ENCODE results near the gene RALGAPA2.

Gene RALGAPA2

DNA sequence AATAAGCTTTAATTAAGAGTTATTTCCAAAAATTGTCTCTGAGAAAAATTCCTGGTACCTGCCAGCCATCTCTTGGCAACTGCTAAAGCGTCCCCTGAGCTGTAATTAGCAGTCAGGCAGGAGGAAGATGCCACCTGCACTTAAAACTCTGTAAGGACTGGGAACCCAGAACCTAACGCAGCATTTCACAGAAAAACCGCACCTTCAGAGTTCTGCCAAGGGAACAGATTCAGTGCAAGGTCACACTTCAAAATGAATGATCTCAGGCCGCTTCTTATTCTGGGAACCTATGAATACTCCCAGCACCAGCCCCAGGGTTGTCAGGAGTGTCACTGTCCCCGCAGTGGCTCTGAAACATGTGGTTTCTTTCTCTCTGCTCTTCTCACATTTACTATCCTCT lies 307.8 kb downstream of the RALGAPA2 start:
- DNase-seq (ENCODE audit: low read depth) = no peak

DNA sequence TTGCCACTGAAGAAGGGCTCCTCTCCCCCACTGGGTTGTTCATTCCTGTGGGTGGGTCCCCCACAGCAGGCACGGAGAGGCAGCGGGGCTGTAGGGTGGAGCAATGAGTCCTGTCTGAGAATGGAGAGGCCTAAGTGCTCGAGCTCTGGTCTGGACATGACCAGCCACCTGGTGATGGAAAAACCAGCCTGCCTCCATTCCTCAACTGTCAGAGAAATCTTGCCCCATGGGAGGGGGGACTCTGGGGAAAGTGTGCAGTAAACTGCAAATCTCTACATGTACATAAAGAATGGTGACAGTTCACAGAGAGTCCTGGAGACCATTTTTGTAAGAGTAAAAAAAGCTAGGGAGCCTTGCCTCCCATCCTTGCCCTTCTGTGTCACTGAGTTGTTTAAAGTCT lies 310.5 kb downstream of the RALGAPA2 start:
- DNase-seq (ENCODE audit: low read depth) = no peak

DNA sequence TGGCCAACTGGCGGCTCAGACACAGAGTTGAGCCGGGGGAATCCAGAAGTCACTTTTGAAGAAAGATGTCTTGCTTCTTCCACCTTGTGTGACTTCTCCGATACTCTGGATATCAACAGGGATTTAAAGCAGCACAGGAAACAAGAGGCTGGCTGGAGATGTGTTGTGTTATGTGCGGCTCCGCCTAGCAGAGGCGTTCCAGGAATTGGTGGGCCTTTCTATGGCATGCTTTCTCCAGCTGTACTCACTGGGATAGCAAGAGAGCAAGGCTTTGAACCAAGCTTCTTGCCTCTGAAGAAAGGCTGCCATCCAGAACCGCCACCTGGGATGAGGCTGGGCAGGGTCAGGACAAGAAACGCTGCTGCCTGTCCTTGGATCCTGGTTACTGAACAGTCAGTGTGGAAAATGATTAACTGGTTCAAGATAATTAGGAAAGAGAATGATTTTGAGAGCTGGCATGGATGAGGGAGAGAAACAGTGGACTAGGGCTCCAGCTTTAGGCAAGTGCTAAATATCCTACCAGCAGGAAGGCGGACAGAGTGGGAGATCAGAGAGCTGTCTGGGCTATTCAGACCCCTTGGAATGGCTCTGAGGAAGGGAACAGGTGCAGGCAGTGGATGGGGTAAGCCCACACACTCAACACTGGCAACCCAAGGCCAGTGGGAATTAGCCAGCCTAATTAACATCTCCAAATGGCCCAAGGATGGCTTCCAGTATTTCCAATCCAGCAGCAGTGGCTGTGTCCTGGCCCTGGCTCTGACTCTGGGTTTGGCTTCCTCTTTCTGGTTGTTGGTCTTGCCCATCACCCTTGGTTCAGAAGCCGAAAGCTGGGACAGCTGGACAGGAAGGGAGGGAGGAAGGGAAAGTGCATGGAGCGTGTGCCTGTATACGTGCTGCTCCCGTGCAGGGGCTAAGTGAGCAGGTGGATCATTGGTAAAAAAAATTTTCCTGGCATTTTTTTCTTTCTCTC lies 312.6 kb downstream of the RALGAPA2 start:
- no peak for DNase-seq (ENCODE audit: low read depth)

DNA sequence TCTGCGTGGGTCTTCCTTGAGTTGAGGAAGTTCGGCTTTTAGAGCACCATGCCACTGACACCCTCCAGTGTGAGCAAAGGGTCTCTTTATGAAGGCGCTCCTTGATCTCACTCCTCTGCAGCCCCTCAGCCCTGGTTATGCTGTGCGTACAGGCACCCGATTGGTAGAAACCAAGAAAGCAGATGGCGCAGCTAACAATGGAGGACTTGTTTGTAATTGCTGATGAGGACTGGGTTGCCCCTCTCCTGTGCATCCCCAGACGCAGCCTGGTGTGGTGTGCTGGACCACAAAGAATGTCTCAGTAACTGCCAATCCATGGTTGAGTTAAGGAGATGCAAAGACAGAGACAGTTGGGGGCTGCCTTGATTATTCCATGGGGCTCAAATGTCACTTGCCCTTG lies 314.3 kb downstream of the RALGAPA2 start:
- DNase-seq (ENCODE audit: low read depth) = no peak

DNA sequence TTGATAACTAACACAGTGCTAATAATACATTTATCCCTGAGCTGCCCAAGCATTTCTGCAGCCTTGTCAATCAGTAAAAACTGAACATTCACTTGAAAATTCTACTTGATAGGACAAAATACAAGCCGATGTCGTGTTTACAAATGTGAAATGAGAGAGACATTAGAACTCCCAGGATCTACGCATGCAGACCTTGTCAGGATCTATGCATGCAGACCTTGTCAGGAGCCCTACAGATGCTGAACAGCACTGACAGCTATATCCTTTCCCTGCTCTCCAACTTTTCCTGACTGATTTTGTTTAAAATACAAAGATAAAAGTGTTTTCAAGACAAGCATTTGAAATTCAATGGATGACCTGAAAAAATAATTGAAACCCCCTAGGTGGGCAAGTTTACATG lies 315.6 kb downstream of the RALGAPA2 start:
- DNase-seq (ENCODE audit: low read depth) = no peak

DNA sequence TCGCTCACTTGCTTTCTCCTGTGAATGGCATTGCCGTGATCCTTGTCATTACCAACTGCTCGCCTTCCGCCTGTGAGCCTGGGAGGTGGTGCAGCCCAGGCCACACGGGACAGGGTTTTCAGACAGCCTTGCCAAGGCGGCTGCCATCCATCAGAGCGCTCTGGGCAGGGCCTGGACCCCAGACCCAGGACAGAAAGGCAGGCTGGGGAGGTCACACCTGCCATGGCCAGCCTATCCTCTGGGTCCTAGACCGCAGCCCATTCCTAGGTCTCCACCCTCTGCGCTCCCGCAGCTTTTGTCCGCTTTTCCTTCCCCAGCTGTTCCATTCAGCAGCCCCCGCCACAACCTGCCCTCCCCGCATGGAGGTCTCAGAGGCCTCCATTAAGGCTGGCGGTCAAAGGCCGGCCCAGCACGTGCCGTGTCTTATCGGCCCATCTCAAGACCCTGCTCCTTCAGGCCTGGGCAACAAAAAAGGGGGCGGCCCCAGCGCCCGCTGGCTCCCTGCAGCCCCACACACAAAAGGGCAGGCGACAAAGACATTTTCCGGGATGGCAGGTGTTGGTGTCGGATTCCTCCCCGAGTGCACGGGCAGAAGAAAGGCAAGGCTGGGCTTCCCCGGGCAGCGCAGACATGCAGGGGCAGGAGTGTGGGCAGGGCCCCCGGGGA lies 316.4 kb downstream of the RALGAPA2 start:
- no peak for DNase-seq (ENCODE audit: low read depth)

DNA sequence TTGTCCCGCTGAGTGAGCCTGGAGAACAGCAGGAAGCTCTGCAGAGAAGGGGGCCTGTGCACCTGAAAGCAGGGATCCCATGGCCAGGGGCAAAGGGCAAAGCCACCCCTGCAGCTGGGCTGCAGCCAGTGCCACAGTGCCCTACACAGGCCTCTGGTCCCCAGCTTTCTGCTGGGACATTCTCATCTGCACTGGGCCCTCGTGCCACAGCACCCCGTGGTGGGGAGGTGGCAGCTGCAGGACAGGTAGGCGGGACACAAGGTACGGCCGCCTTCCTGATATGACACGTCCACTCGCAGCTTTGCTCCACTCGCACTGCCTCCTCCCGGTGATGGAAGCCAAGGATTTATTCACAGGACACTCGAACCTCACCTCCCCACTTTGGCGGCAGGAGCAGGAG lies 317.4 kb downstream of the RALGAPA2 start:
- no peak for DNase-seq (ENCODE audit: low read depth)

DNA sequence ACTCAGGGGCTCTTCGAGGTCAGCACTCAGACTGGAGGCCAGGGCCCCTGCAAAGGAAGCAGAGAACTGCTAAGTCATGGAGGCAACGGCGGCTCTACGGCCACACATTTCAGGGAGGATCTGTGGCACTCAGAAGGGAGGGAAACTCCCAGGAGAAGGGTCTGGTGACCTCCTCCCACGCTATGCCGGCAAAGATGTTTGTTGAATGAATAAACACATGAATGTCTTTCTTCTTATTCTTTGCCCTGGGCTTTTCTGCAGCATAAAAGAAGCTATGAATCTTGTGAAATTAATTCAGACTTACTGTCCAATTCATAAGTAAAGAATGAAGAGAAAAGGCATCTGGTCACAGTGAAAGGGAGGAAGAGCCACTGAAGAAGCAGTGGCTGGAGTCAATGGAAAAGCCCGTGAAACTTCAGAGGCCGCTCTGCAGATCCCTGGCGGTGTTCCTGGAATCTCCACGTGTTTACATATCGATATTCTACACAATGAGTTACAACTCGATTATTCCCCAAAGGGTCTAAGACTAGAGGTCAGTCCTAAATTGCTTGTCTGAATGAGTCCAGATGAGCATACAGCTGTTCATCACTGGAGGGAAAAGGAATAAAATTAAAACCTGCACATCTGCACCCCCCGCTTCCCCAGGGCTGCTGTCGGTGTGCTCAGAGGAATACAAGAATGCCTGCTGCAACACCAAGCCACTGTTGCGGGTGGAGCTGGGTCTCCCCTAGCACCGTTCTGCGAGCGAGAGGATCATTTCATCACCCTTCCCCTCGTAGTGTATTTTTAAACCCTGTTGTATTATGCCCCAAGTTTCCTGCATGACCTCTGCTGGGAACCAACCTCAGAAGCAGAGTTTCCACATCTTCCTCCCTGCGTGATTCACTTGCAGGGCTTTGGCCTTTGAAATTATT lies 319.0 kb downstream of the RALGAPA2 start:
- no peak for DNase-seq (ENCODE audit: low read depth)

DNA sequence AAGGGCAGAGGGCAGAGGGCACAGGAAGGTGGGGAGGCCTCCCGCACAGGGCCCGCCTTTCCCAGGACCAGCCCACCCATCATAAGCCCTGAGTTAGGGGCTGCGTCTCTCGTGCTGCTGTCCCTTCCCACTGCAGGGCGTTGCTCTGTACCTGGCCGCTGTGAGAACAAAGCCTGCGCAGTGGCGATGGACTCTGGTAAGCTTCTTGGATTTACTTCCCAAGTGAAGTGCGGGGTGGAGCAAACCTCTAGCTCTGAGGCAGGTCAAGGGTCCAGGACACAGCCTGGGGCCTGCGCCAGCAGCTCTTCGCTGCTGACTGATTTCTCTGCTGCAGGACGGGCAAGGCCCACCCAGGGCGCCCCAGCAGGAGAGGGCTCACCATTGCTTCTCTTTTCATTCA lies 320.7 kb downstream of the RALGAPA2 start:
- no peak for DNase-seq (ENCODE audit: low read depth)

DNA sequence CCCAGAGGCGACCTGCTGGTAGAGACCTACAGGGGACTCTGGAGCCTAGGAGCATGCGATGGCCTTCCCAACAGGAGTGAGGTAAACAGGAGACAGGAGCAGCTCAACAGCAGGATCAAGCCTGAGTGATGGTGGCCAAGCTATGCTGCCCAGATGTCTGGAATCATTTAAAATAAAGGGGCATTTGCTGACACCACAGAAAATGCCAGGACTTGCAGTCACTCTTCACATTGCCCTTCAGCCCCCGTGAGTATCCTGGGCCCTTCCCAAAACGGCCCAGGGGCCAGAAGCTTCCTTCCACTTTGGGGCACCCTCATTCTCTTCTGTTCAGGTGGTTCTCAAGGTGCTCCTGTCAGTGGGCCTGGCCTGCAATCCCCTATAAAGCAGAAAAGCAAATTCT lies 321.3 kb downstream of the RALGAPA2 start:
- no peak for DNase-seq (ENCODE audit: low read depth)

DNA sequence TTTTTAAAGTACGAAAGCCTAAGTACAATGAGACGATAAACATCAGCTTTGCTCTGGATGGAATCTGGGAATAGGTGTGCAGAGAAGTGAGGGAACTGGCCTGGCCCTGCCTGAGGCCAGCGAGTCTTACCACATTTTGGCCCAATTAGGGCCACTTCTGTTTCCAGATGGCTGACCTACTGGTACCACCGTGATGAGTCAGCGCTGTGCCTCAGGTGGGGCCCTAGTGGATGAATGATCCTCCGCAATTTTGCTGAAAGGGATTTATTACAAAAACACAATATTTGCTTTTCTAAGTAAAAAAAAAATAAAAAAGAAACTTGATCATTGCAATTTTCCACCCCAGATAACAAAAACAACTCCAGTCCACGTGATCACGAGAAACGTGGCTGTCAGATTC lies 322.1 kb downstream of the RALGAPA2 start:
- no peak for DNase-seq (ENCODE audit: low read depth)

DNA sequence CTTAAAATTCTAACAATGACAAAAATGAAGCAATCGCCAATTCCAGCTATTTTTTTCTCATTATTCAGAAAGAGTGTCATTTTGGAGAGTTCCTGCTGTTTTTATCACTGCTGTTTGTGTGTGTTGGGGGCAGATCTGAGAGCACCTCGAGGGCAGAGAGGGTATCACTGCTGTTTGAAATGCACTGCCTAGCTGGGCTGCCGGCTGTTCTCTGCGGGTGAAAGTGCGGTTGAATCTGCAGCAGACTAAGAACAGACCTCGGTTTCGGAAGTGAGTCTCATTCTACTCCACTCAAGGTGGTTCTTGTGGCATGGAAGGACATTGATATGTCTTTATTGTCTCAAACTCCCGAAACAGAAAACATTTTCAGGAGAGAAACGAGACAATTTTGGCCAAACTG lies 326.3 kb downstream of the RALGAPA2 start:
- no peak for DNase-seq (ENCODE audit: low read depth)

DNA sequence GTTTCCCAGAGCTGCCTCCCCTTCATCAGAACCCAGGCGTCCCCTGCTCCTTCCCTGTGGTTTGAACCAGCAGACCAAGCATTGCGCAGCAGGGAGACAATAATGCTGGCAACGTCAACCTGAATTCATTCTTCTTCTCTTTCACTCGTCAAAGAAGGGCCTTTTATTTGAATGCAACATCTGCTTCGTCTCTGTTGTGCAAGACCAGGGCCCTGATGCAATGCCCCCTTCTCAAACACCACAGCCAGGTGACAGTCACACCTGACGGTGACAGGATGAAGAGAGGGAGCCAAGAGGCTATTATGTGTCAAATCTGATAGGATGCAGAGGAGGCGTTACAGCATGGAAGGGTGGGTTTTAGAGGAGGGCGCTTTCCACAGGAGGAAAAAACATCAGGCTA lies 336.6 kb downstream of the RALGAPA2 start:
- DNase-seq (ENCODE audit: low read depth) = no peak

DNA sequence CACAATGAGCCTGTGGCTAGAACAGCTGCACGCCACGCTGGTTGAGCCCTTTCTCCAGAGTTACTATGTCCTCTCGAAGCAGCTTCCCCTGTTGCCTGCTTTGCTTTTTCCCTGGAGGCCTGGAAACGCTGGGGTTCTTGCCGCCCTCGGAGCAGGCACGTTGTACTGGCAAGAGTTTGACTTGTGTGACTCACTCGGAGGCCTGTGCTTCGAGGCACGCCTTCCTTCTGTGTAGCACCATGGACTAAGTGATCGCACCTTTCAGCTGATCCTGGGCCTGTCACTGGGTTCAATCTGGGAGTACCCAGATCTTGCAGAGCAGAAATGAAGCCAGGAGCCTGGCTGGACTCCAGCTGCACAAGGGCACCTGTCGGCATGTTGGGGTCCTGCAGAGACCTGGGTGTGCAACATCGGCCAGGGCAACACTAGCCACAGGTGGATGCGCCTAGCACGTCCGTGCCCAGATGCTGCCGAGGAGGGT lies 339.3 kb downstream of the RALGAPA2 start:
- no peak for DNase-seq (ENCODE audit: low read depth)

DNA sequence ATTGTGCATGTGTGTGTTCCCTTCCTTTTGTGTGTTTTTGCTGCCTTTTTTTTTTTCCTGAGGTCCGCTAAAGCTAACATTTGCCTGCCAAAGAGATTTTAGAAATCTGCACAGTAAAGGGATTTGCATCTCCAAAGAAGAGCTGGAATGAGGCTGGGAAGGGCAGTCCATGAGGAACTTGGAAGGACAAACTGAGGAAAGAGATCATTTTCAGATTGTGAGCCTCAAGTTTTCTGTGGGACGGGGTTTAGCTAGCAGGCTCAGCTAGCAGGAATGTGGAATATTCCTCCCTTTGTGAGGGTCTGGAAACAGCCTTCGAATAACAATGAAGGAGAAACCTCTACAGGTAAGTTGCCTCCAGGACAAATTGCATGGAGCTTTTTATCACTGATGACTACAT lies 340.8 kb downstream of the RALGAPA2 start:
- no peak for DNase-seq (ENCODE audit: low read depth)

DNA sequence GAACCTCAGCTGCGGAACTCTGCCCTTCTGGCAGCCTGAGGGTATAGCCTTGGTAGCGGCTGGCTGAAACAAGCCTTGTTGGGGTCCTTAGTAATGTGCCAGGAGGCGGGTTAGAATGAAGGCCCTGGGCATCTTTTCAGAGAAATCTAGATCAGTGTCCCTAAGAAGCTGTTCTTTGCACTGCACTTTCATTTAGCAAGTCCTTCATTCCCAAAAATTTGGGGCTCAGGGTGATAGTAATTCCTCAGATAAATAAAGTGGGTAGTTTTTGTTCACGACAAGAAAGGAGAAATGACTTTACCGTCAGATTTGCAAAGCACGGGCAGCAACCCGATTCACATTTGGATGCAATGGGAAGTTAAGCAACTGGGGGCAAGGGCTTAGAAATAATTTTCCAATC lies 341.4 kb downstream of the RALGAPA2 start:
- no peak for DNase-seq (ENCODE audit: low read depth)

DNA sequence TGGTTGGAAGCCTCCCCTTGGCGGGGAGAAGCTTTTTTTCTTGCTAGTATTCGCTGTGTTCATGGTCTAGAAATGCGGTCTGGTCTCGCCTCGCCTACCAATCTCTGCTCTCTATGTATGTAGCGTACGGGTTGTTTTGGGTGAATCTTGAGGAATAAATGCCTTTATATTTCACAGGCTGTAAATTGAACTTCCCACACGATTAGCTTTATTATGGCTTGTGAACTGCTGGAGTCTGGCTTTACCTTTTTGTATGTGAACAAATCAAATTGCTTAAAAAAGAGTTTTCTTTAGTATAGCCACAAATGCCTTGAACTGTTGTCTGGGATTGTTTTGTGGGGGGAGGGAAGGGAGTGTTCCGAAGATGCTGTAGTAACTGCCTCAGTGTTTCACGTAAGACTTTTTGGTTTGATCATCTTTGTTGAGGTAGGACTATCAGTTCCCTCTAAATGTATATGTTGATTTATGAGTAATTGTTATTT lies 342.3 kb downstream of the RALGAPA2 start:
- no peak for DNase-seq (ENCODE audit: low read depth)

DNA sequence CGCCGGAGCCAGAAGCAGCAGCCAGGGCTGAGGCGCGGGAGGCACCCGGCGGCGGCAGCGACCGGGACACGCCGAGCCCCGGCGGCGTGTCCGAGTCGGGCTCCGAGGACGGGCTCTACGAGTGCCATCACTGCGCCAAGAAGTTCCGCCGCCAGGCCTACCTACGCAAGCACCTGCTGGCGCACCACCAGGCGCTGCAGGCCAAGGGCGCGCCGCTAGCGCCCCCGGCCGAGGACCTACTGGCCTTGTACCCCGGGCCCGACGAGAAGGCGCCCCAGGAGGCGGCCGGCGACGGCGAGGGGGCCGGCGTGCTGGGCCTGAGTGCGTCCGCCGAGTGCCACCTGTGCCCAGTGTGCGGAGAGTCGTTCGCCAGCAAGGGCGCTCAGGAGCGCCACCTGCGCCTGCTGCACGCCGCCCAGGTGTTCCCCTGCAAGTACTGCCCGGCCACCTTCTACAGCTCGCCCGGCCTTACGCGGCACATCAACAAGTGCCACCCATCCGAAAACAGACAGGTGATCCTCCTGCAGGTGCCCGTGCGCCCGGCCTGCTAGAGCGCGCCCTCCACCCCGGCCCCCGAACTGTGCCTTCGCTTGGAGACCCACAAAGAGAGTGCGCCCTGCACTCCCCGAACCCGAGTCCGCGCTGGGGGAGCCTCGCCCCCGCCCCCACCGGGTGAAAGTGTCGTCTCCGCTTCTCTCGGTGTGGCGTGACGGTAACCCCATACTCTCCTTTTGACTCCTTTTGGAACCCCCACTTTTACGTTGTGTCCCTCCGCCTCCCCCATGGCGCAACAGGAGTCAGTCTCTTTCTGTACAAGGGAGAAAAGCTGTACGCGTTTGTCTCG lies 343.0 kb downstream of the RALGAPA2 start:
- DNase-seq (ENCODE audit: low read depth) = no peak

DNA sequence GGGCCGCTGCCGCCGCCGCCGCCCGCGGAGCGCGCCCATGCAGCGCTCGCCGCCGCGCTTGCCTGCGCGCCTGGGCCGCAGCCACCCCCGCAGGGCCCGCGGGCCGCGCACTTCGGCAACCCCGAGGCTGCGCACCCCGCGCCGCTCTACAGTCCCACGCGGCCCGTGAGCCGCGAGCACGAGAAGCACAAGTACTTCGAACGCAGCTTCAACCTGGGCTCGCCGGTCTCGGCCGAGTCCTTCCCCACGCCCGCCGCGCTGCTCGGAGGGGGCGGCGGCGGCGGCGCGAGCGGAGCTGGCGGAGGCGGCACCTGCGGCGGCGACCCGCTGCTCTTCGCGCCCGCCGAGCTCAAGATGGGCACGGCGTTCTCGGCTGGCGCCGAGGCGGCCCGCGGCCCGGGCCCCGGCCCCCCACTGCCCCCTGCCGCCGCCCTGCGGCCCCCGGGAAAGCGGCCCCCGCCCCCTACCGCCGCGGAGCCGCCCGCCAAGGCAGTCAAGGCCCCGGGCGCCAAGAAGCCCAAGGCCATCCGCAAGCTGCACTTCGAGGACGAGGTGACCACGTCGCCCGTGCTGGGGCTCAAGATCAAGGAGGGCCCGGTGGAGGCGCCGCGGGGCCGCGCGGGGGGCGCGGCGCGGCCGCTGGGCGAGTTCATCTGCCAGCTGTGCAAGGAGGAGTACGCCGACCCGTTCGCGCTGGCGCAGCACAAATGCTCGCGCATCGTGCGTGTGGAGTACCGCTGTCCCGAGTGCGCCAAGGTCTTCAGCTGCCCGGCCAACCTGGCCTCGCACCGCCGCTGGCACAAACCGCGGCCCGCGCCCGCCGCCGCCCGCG lies 343.8 kb downstream of the RALGAPA2 start:
- no peak for DNase-seq (ENCODE audit: low read depth)

Measured in stimulated activated CD4-positive, alpha-beta T cell treated with anti-CD3 and anti-CD28 coated beads, Interleukin-2, amount 100 ng/mL, for 4 hours (primary cell).